Measurements from ENCODE around the gene PTPRG.
"Not testable (repeated sequence)": the region's sequence is repeated elsewhere in the genome, so short reads cannot be mapped to it uniquely, and the experiment has no call there.

PTPRG gene

GRCh38 chr3:61796911-61797310, 235.5 kb downstream of the PTPRG start:
- in situ Hi-C loops (cut with MboI; ENCODE audit: low pct_unique_long_range_greater_than_20kb, low sequenced_read_pairs), result no loop called here
- DNase-seq, result no peak

GRCh38 chr3:61802772-61803171, 241.4 kb downstream of the PTPRG start:
- in situ Hi-C loops (cut with MboI; ENCODE audit: low pct_unique_long_range_greater_than_20kb, low sequenced_read_pairs), result no loop called here
- no peak for DNase-seq

- no peak for DNase-seq
- in situ Hi-C loops (cut with MboI; ENCODE audit: low pct_unique_long_range_greater_than_20kb, low sequenced_read_pairs), result no loop called here
Measured at GRCh38 chr3:61803983-61804382, 242.6 kb downstream of the PTPRG start.

- DNase-seq, result peak; percentile 34
- in situ Hi-C loops (cut with MboI; ENCODE audit: low pct_unique_long_range_greater_than_20kb, low sequenced_read_pairs), result no loop called here
Measured at GRCh38 chr3:61804782-61805181, 243.4 kb downstream of the PTPRG start.

- no peak for DNase-seq
- in situ Hi-C loops (cut with MboI; ENCODE audit: low pct_unique_long_range_greater_than_20kb, low sequenced_read_pairs), result no loop called here
Measured at GRCh38 chr3:61805510-61806080, 244.2 kb downstream of the PTPRG start.

GRCh38 chr3:61806810-61807209, 245.4 kb downstream of the PTPRG start:
- DNase-seq, result no peak
- in situ Hi-C loops (cut with MboI; ENCODE audit: low pct_unique_long_range_greater_than_20kb, low sequenced_read_pairs), result no loop called here

- in situ Hi-C loops (cut with MboI; ENCODE audit: low pct_unique_long_range_greater_than_20kb, low sequenced_read_pairs), result no loop called here
- no peak for DNase-seq
Measured at GRCh38 chr3:61807865-61808276, 246.5 kb downstream of the PTPRG start.

- in situ Hi-C loops (cut with MboI; ENCODE audit: low pct_unique_long_range_greater_than_20kb, low sequenced_read_pairs), result no loop called here
- DNase-seq, result no peak
Measured at GRCh38 chr3:61808526-61808925, 247.2 kb downstream of the PTPRG start.

- in situ Hi-C loops (cut with MboI; ENCODE audit: low pct_unique_long_range_greater_than_20kb, low sequenced_read_pairs), result no loop called here
- DNase-seq, result no peak
Measured at GRCh38 chr3:61808999-61809398, 247.6 kb downstream of the PTPRG start.

GRCh38 chr3:61809879-61810278, 248.5 kb downstream of the PTPRG start:
- no peak for DNase-seq
- in situ Hi-C loops (cut with MboI; ENCODE audit: low pct_unique_long_range_greater_than_20kb, low sequenced_read_pairs), result no loop called here

- in situ Hi-C loops (cut with MboI; ENCODE audit: low pct_unique_long_range_greater_than_20kb, low sequenced_read_pairs), result no loop called here
- no peak for DNase-seq
Measured at GRCh38 chr3:61810953-61811497, 249.7 kb downstream of the PTPRG start.

GRCh38 chr3:61811652-61812051, 250.3 kb downstream of the PTPRG start:
- in situ Hi-C loops (cut with MboI; ENCODE audit: low pct_unique_long_range_greater_than_20kb, low sequenced_read_pairs), result no loop called here

GRCh38 chr3:61812085-61812484, 250.7 kb downstream of the PTPRG start:
- no peak for DNase-seq
- in situ Hi-C loops (cut with MboI; ENCODE audit: low pct_unique_long_range_greater_than_20kb, low sequenced_read_pairs), result no loop called here

More at GRCh38 chr3:61811652-61812051, 250.3 kb downstream of the PTPRG start:
- no peak for DNase-seq

GRCh38 chr3:61812517-61812916, 251.1 kb downstream of the PTPRG start:
- no peak for DNase-seq
- in situ Hi-C loops (cut with MboI; ENCODE audit: low pct_unique_long_range_greater_than_20kb, low sequenced_read_pairs), result no loop called here

GRCh38 chr3:61813636-61814035, 252.3 kb downstream of the PTPRG start:
- in situ Hi-C loops (cut with MboI; ENCODE audit: low pct_unique_long_range_greater_than_20kb, low sequenced_read_pairs), result no loop called here
- no peak for DNase-seq

GRCh38 chr3:61814674-61815073, 253.3 kb downstream of the PTPRG start:
- in situ Hi-C loops (cut with MboI; ENCODE audit: low pct_unique_long_range_greater_than_20kb, low sequenced_read_pairs), result no loop called here
- DNase-seq, result no peak

- in situ Hi-C loops (cut with MboI; ENCODE audit: low pct_unique_long_range_greater_than_20kb, low sequenced_read_pairs); DNase-seq: not testable (repeated sequence)
Measured at GRCh38 chr3:61816304-61816703, 254.9 kb downstream of the PTPRG start.

- DNase-seq, result no peak
- in situ Hi-C loops (cut with MboI; ENCODE audit: low pct_unique_long_range_greater_than_20kb, low sequenced_read_pairs), result no loop called here
Measured at GRCh38 chr3:61819861-61820260, 258.5 kb downstream of the PTPRG start.

- in situ Hi-C loops (cut with MboI; ENCODE audit: low pct_unique_long_range_greater_than_20kb, low sequenced_read_pairs), result no loop called here
- DNase-seq, result peak; percentile 70
Measured at GRCh38 chr3:61820306-61820992, 259.1 kb downstream of the PTPRG start.

GRCh38 chr3:61821823-61822251, 260.5 kb downstream of the PTPRG start:
- in situ Hi-C loops (cut with MboI; ENCODE audit: low pct_unique_long_range_greater_than_20kb, low sequenced_read_pairs), result no loop called here
- DNase-seq, result no peak

GRCh38 chr3:61822588-61822987, 261.2 kb downstream of the PTPRG start:
- in situ Hi-C loops (cut with MboI; ENCODE audit: low pct_unique_long_range_greater_than_20kb, low sequenced_read_pairs), result no loop called here
- DNase-seq, result no peak
